WI38 (cell line): ENCODE measurements around the gene ATP7A.
"Not testable (repeated sequence)": the region's sequence is repeated elsewhere in the genome, so short reads cannot be mapped to it uniquely, and the experiment has no call there.

Experiments used
- H3K4me3 ChIP-seq: 2 replicates; pipeline ENCODE4 v1.5.1; 2011; ENCODE audit warnings: low read depth, mild to moderate bottlenecking, control low read depth, low read length
- TF ChIP-seq, protein P1 (sequence below): IDR thresholded peaks from 2 replicates; pipeline ENCODE4 v1.5.1; 2012; ENCODE audit warnings: low read depth, mild to moderate bottlenecking, control low read depth, low read length

ATP7A gene

DNA sequence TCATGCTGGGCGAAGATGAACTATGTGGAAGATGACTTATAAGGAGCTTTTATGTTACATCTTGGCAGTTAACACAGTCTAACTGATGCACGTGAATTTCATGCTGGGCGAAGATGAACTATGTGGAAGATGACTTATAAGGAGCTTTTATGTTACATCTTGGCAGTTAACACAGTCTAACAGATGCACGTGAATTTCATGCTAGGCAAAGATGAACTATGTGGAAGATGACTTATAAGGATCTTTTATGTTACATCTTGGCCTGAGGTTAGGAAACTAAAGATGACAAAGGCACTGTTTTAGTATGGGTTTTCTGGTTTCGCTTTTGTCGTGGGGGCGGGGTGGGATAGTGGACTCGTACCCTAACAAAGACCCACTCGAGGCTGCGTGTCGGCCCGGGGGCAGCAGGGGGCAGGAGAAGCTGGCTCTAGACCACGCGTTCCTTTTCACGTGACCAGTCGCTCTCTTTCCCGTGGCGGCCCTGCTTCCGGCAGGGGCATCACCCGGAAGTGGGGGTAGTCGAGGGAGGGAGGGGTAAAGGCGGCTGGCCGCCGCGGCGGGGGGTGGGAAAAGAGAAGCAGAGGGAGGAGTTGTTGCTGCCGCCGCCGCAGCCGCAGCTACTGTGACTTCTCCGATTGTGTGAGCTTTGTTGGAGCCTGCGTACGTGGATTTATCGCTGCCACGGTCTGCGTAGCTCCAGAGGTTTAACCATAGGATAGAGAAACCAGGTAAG, at the start of gene ATP7A:
Gene ATP7A, plus strand, starts transcription at position 586 of the 733 bp plus-strand sequence. CDS start 60,949 bp downstream, outside the sequence.
- TF ChIP-seq, protein P1, sequence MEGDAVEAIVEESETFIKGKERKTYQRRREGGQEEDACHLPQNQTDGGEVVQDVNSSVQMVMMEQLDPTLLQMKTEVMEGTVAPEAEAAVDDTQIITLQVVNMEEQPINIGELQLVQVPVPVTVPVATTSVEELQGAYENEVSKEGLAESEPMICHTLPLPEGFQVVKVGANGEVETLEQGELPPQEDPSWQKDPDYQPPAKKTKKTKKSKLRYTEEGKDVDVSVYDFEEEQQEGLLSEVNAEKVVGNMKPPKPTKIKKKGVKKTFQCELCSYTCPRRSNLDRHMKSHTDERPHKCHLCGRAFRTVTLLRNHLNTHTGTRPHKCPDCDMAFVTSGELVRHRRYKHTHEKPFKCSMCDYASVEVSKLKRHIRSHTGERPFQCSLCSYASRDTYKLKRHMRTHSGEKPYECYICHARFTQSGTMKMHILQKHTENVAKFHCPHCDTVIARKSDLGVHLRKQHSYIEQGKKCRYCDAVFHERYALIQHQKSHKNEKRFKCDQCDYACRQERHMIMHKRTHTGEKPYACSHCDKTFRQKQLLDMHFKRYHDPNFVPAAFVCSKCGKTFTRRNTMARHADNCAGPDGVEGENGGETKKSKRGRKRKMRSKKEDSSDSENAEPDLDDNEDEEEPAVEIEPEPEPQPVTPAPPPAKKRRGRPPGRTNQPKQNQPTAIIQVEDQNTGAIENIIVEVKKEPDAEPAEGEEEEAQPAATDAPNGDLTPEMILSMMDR = peak; percentile 28; the same call in 1 of the 2 replicates
- peak within 1 kb of the TSS; percentile 73 for H3K4me3 ChIP-seq

DNA sequence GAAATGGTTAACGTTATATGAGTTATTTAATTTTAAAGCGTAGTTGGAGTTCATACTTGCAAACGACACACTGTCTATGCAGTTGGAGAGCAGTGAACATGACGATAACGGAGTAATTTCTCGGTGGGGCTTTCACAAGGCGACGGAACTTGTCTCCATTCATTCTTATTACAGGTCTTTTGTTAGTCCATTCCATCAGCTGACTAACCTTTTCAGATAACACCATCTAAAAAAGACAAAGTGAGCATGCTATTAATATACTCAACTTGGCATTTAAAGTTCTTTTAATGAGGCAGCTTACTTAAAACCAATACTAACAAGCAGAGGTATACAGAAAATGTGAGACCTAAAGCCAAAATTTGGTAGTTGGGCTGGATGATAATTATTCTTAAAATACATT, 35.1 kb upstream of the ATP7A start:
- TF ChIP-seq, protein P1 = no peak

DNA sequence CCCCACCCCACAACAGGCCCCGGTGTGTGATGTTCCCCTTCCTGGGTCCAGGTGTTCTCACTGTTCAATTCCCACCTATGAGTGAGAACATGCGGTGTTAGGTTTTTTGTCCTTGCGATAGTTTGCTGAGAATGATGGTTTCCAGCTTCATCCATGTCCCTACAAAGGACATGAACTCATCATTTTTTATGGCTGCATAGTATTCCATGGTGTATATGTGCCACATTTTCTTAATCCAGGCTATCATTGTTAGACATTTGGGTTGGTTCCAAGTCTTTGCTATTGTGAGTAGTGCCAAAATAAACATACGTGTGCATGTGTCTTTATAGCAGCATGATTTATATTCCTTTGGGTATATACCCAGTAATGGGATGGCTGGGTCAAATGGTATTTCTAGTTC, 29.1 kb upstream of the ATP7A start:
- H3K4me3 ChIP-seq = not testable (repeated sequence)

More for the DNA sequence above, 35.1 kb upstream of the ATP7A start:
- H3K4me3 ChIP-seq = no peak overlapping the region

DNA sequence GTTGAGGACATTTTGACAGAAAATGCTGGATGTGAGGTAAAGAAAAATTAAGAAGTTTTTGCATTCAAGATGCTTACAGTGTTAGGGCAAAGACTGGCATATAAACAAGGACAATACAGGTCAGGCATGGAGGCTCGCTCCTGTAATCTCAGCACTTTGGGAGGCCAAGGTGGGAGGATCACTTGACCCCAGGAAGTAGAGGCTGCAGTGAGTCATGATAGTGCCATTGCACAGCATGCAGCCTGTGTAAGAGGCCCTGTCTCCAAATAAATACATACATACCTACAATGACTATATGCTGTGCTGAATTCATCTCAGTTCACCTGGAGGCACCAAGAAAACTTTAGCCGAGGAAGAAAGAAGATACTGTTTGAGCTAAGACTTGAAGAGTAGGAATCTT, 17.6 kb upstream of the ATP7A start:
- TF ChIP-seq, protein P1 = no peak
- no peak overlapping the region for H3K4me3 ChIP-seq

DNA sequence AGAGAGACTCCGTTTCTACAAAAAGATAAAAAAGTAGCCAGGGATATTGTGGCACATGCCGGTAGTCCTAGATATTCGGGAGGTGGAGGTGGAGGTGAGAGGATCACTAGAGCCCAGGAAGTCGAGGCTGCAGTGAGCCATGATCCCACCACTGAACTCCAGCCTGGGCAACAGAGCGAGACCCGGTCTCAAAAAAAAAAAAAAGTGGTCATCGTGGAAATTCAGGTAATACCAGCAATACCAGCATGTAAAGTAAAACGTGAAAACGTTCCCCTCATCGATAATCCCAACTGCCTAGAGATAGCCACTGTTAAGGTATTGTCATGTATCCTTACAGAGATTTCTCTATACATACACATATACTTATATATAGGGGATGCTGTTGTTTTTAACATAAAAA, 16.8 kb upstream of the ATP7A start:
- TF ChIP-seq, protein P1 = no peak
- peak overlapping the region; percentile 84 for H3K4me3 ChIP-seq

DNA sequence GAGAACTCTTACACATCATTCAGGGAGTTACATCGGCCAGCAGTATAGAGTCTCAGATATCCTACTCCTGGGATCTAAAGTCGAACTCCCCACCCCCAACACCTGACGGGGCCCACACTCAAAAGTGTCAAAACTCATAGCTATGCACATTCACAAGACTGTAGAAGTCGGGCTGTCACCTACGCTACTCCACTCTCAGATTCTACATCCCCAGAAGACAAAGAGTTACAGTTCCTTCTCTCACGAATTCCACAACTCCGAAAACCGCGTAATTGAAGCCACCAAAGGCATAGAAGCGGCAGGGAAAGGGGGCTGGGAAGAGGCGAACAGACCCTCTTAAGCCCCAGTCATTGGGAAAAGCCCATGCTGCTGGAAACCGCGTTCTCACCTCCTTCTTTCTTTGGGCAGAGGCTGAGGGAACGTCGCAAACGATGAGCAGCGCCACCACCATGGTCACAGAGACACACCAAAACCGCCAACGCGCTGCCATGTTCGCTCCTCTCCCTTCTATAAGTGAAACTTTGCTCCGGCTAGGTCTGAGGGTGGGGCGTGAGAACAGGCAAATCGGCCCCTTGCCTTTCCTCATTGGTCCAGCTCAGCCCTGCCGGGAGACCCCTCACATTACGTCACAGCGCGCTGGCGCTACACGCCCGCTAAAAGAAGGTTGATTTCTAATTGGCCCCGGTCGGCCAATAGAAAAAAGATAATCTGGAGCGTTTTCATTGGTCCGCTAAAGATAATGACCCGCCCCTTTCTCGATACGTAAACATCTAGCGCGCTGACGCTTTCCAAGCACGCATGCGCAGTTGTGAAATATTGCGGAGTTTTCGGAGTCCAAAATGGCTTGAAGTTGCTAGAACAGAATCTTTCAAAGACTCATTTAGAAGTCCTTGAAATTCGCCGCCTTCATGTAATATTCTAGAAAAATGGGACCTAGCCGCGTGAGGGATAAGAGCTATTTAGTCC, 15.3 kb upstream of the ATP7A start, which contains the start of gene MAGT1:
Gene MAGT1, minus strand, starts transcription at position 515 of the 966 bp plus-strand sequence. Its CDS starts 25 bp downstream, at position 490.
- peak within 1 kb of the TSS; percentile 84 for H3K4me3 ChIP-seq
- TF ChIP-seq, protein P1 = no peak

DNA sequence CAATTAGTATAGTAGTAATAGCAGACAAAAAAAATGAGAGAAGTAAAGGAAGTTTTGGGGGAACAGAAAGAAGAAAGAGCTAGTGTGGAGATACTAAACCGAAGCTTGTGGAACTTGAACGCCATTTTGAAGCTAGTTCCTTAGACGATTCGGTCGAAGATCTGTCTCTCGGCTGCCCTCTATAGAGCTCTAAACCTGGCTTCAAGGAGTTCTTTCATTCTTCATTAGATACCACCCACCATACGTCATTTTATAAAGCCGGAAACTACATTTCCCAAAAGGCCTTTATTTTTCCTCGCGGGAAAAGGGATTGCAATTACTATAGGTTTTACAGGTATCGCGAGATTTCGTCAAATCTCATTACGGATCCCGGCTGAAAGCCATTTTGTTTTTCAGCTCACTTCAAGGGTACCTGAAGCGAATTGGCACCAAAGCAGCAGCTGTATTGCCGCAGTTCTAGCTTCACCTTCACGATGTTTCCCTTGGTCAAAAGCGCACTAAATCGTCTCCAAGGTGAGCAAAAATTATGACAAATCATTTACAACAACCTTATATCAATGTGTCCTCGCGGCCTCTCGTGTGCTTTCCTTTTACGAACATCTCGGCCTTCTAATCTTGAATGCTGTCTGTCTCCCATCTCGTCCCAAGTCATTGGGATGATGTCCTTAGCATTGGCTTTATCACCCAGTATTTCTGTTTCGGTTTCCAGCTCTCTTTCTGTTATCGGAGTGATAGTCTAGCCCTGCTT, 11.2 kb upstream of the ATP7A start, which contains the start of gene COX7B:
Gene COX7B, plus strand, starts transcription at position 388 of the 748 bp plus-strand sequence. Its CDS starts 86 bp downstream, at position 474.
- H3K4me3 ChIP-seq = peak within 1 kb of the TSS; percentile 68

More for the DNA sequence above, 11.2 kb upstream of the ATP7A start, which contains the start of gene COX7B:
- TF ChIP-seq, protein P1 = no peak
